HCT116 (cell line): ENCODE results near the gene FAM110D. TPM values are rescaled to one million over a fixed set of nuclear protein-coding genes. Genes with fewer than 3 reads are reported as not detected.

ENCODE experiments used
- ATAC-seq: fragments of 200-7000 bp; cut with Tn5 transposase; 2 replicates; pipeline ENCODE4 v1.9.1; 2020; ENCODE audit warnings: mild to moderate bottlenecking, moderate library complexity
- BruUV-seq: library from RNA; stranded (reverse); fragments of 400-500 nt; replicated peaks from 2 replicates; lab custom pipeline; 2021; lab: Mats Ljungman, UMichigan
- CTCF ChIA-PET: fragments of 300-600 bp; sonication (Branson Sonifier 250); formaldehyde crosslinking; loops from one replicate; lab custom pipeline; 2021; ENCODE audit warnings: antibody characterized with exemption; lab: Charles Lee
- POLR2A ChIA-PET: fragments of 300-600, 350-600 bp; sonication (Branson Sonifier 250); formaldehyde crosslinking; loops from one replicate; lab custom pipeline; 2021; ENCODE audit warnings: antibody characterized with exemption; lab: Charles Lee
- RAD21 ChIA-PET, 2 experiments: fragments of 300-600 bp; sonication (Branson Sonifier 250); formaldehyde crosslinking; loops; one replicate each; lab custom pipeline; 2023; ENCODE audit warnings: low total read pairs in 2 of 2; ENCODE audit not compliant: uncharacterized antibody in 2 of 2, unreplicated experiment in 2 of 2, low non-redundant PET in 1 of 2; lab: Charles Lee
- DNase-seq: peaks from one replicate; pipeline ENCODE4 v3.0.0-alpha.2; 2010; ENCODE audit warnings: low read depth, low spot score
- H2AFZ ChIP-seq: fragments of 200-600 bp; shearing (Covaris generic), sonication (generic); 2 replicates; pipeline ENCODE4 v1.6.1; 2017; ENCODE audit warnings: low read depth, mixed run types, mixed read lengths, antibody characterized with exemption, low read length; ENCODE audit not compliant: poor library complexity, severe bottlenecking
- H3K27ac ChIP-seq: 2 replicates; pipeline ENCODE4 v1.5.1; 2012; ENCODE audit warnings: low read depth, low read length
- H3K27me3 ChIP-seq: fragments of 200-600 bp; sonication (generic); 2 replicates; pipeline ENCODE4 v1.6.1; 2016; ENCODE audit warnings: mixed run types, low read length, mixed read lengths; ENCODE audit not compliant: insufficient read depth
- H3K36me3 ChIP-seq, 2 experiments: fragments of 200-500 bp in 1 of 2; fragments of 200-600 bp in 1 of 2; sonication (Bioruptor generic) in 1 of 2; sonication (generic) in 1 of 2; 2 replicates each; pipeline versions ENCODE4 v1.5.1 to v1.6.1; 2014 to 2016; ENCODE audit warnings: low read length in 2 of 2, inconsistent platforms in 1 of 2, mixed read lengths in 1 of 2, mixed run types in 1 of 2; ENCODE audit not compliant: insufficient read depth in 2 of 2, control insufficient read depth in 1 of 2
- H3K4me1 ChIP-seq, 2 experiments: fragments of 200-600 bp in 1 of 2; sonication (generic) in 1 of 2; 2 replicates each; pipeline versions ENCODE4 v1.5.1 to v1.6.1; 2012 to 2017; ENCODE audit warnings: low read length in 2 of 2, inconsistent platforms in 1 of 2, mild to moderate bottlenecking in 1 of 2, mixed read lengths in 1 of 2, mixed run types in 1 of 2, moderate library complexity in 1 of 2; ENCODE audit not compliant: insufficient read depth in 2 of 2, control insufficient read depth in 1 of 2
- H3K4me2 ChIP-seq: fragments of 200-600 bp; sonication (generic); 2 replicates; pipeline ENCODE4 v1.6.1; 2017; ENCODE audit warnings: mixed run types, low read length, mixed read lengths
- H3K4me3 ChIP-seq, 2 experiments: fragments of 200-600 bp in 1 of 2; sonication (generic) in 1 of 2; replicated peaks in 1 of 2; 2 replicates each; pipeline ENCODE4 v1.5.1; 2011 to 2016; ENCODE audit warnings: low read length in 2 of 2, control low read depth in 1 of 2, low read depth in 1 of 2, mild to moderate bottlenecking in 1 of 2, mixed read lengths in 1 of 2, mixed run types in 1 of 2
- H3K79me2 ChIP-seq: fragments of 200-600 bp; sonication (generic); 2 replicates; pipeline ENCODE4 v1.6.1; 2017; ENCODE audit warnings: mild to moderate bottlenecking, mixed run types, low read length, moderate library complexity, mixed read lengths; ENCODE audit not compliant: insufficient read depth
- H3K9ac ChIP-seq: fragments of 200-600 bp; sonication (generic); 2 replicates; pipeline ENCODE4 v1.6.1; 2016; ENCODE audit warnings: low read length, mixed read lengths
- H3K9me2 ChIP-seq: fragments of 200-600 bp; sonication (generic), shearing (Covaris generic); 2 replicates; pipeline ENCODE4 v1.6.1; 2017; ENCODE audit warnings: mixed run types, mild to moderate bottlenecking, moderate library complexity; ENCODE audit not compliant: insufficient read depth
- H3K9me3 ChIP-seq, 2 experiments: fragments of 200-500 bp in 1 of 2; fragments of 200-600 bp in 1 of 2; sonication (Bioruptor generic) in 1 of 2; sonication (generic) in 1 of 2; 2 replicates each; pipeline ENCODE4 v1.6.1; 2014 to 2017; ENCODE audit warnings: low read length in 2 of 2, mixed read lengths in 2 of 2, inconsistent platforms in 1 of 2, low read depth in 1 of 2, mild to moderate bottlenecking in 1 of 2, mixed run types in 1 of 2, moderate library complexity in 1 of 2; ENCODE audit not compliant: control insufficient read depth in 1 of 2, insufficient read depth in 1 of 2
- H4K20me1 ChIP-seq: fragments of 200-600 bp; sonication (generic), shearing (Covaris generic); 2 replicates; pipeline ENCODE4 v1.6.1; 2017; ENCODE audit warnings: mixed run types, mild to moderate bottlenecking, moderate library complexity; ENCODE audit not compliant: insufficient read depth
- ATF3 ChIP-seq: IDR thresholded peaks from 2 replicates; pipeline ENCODE4 v1.6.1; 2012
- CBX3 ChIP-seq: IDR thresholded peaks from 2 replicates; pipeline ENCODE4 v1.6.1; 2012; ENCODE audit warnings: low read depth
- CEBPB ChIP-seq: IDR thresholded peaks from 2 replicates; pipeline ENCODE4 v1.6.1; 2012; ENCODE audit warnings: low read depth
- ELF1 ChIP-seq: IDR thresholded peaks from 2 replicates; pipeline ENCODE4 v1.6.1; 2012; ENCODE audit warnings: low read depth, borderline replicate concordance
- EZH2 ChIP-seq: fragments of 200-600 bp; sonication (generic); IDR thresholded peaks from 2 replicates; pipeline ENCODE4 v1.6.1; 2017; ENCODE audit warnings: antibody characterized with exemption, mixed run types
- EZH2phosphoT487 ChIP-seq: fragments of 200-600 bp; IDR thresholded peaks from 2 replicates; pipeline ENCODE4 v1.6.1; 2018; ENCODE audit warnings: antibody characterized with exemption, borderline replicate concordance
- POLR2A ChIP-seq: IDR thresholded peaks from 2 replicates; pipeline ENCODE4 v1.7.0; 2011; ENCODE audit warnings: borderline replicate concordance; ENCODE audit not compliant: insufficient read depth, insufficient read length; ENCODE audit errors: extremely low read depth
- POLR2AphosphoS5 ChIP-seq: IDR thresholded peaks from 2 replicates; pipeline ENCODE4 v1.6.1; 2011; ENCODE audit warnings: mild to moderate bottlenecking, low read depth, low read length, moderate library complexity
- RAD21 ChIP-seq: IDR thresholded peaks from 2 replicates; pipeline ENCODE4 v1.6.1; 2012; ENCODE audit warnings: low read depth, mild to moderate bottlenecking
- SIN3A ChIP-seq: IDR thresholded peaks from 2 replicates; pipeline ENCODE4 v1.6.1; 2012; ENCODE audit warnings: low read depth
- SP1 ChIP-seq: IDR thresholded peaks from 2 replicates; pipeline ENCODE4 v1.6.1; 2012; ENCODE audit warnings: low read depth
- SRF ChIP-seq: IDR thresholded peaks from 2 replicates; pipeline ENCODE4 v1.6.1; 2012; ENCODE audit warnings: low read depth
- TCF7L2 ChIP-seq: IDR thresholded peaks from 2 replicates; pipeline ENCODE4 v1.7.0; 2011; ENCODE audit warnings: borderline replicate concordance, inconsistent platforms; ENCODE audit not compliant: insufficient read depth, insufficient read length; ENCODE audit errors: extremely low read depth
- YY1 ChIP-seq: IDR thresholded peaks from 2 replicates; pipeline ENCODE4 v1.6.1; 2011; ENCODE audit warnings: low read length, low read depth, moderate library complexity, mild to moderate bottlenecking; ENCODE audit not compliant: insufficient replicate concordance; ENCODE audit errors: extremely low read depth
- ZFX ChIP-seq: fragments of 450-650 bp; IDR thresholded peaks from 2 replicates; pipeline ENCODE4 v1.6.1; 2017
- ZNF274 ChIP-seq: fragments of 200-500 bp; sonication (Bioruptor generic); IDR thresholded peaks from 2 replicates; pipeline ENCODE4 v1.6.1; 2014; ENCODE audit warnings: mild to moderate bottlenecking, low read depth, low read length, inconsistent platforms
- intact Hi-C: fragments of 100-400 bp; cut with micrococcal nuclease; formaldehyde crosslinking; loops from 2 replicates; pipeline ENCODE4 v1.10.0; 2022
- total RNA-seq: library from RNA; stranded (reverse); gene quantifications from one replicate; pipeline ENCODE4 v1.2.1, GENCODE V29; 2021; ENCODE audit not compliant: unreplicated experiment
- TF ChIP-seq, protein P1 (sequence below), 3 experiments: fragments of 200-600 bp in 1 of 3; sonication (generic) in 1 of 3; IDR thresholded peaks in 2 of 3; conservative IDR thresholded peaks in 1 of 3; 2 replicates each; pipeline ENCODE4 v1.5.1; 2012 to 2017; ENCODE audit warnings: low read depth in 2 of 3, low read length in 2 of 3, antibody characterized with exemption in 1 of 3, borderline replicate concordance in 1 of 3, control low read depth in 1 of 3, mild to moderate bottlenecking in 1 of 3, mixed read lengths in 1 of 3, mixed run types in 1 of 3, moderate library complexity in 1 of 3; ENCODE audit not compliant: insufficient read depth in 1 of 3
- TF ChIP-seq, protein P2 (sequence below): IDR thresholded peaks from 2 replicates; pipeline ENCODE4 v1.6.1; 2011; ENCODE audit warnings: mild to moderate bottlenecking, low read length, moderate library complexity; ENCODE audit not compliant: insufficient replicate concordance; ENCODE audit errors: extremely low read depth

Gene FAM110D
- total RNA-seq, 1 experiment from 2014 or later, result 0.34 TPM

- H3K9me3 ChIP-seq, result no peaks in the 10 kb centered on the region
- no peak for DNase-seq
- no peaks in the 10 kb centered on the region for H3K36me3 ChIP-seq
- no peak overlapping the region for H3K9ac ChIP-seq
- H3K79me2 ChIP-seq, result no peaks in the 10 kb centered on the region
- H4K20me1 ChIP-seq, result no peaks in the 10 kb centered on the region
- intact Hi-C loops, result no loop called here
- RAD21 ChIA-PET, result no interaction called here
- POLR2A ChIA-PET, result no interaction called here
- no peak overlapping the region for H3K27ac ChIP-seq
- CTCF ChIA-PET, result no interaction called here
- no peak overlapping the region for H2AFZ ChIP-seq
- no peak overlapping the region for H3K4me2 ChIP-seq
- 0 out of 2 replicates have a peak, but pooled peaks have one; percentile 11 for ATAC-seq
- no TSS peak for BruUV-seq
- H3K4me1 ChIP-seq, result peaks cover 0 to 5% of the 10 kb centered on the region in 2 experiments; a peak in 1 of 4 replicates
- H3K27me3 ChIP-seq, result no peaks in the 10 kb centered on the region
- TF ChIP-seq SP1 (no peak), SRF (no peak), EZH2phosphoT487 (no peak), ZFX (no peak), YY1 (no peak), RAD21 (no peak), CEBPB (no peak)
- H3K4me3 ChIP-seq, result no peak overlapping the region
- 0 out of 2 replicates have a peak, but pooled peaks cover 3% of the 10 kb centered on the region for H3K9me2 ChIP-seq
These were observed 26.1 kb upstream of the FAM110D start for GRCh38 chr1:26132834-26133167.

DNA sequence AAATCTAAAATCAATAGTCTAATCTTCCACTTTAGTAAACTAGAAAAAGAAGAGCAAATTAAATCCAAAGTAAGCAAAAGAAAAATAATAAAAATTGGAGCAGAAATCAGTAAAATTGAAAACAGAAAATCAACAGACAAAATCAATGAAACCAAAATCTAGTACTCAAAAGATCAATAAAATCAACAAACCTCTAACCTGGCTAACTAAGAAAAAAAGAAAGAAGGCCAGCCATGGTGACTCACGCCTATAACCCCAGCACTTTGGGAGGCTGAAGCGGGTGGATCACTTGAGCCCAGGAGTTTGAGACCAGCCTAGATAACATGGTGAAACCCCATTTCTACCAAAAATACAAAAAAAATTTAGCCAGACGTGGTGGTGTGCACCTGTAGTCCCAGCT, 24.4 kb upstream of the FAM110D start:
- ChIA-PET RAD21 (no interaction called here), CTCF (no interaction called here), POLR2A (no interaction called here)
- no peak overlapping the region for H3K4me2 ChIP-seq
- H3K4me1 ChIP-seq, result peaks cover 0 to 8% of the 10 kb centered on the region in 2 experiments; a peak in 2 of 4 replicates
- no peaks in the 10 kb centered on the region for H3K36me3 ChIP-seq
- H3K9me3 ChIP-seq, result no peaks in the 10 kb centered on the region
- H3K4me3 ChIP-seq, result no peak overlapping the region
- no peak overlapping the region for H3K27ac ChIP-seq
- DNase-seq (no peak), ATAC-seq (no peak)
- no peak overlapping the region for H2AFZ ChIP-seq
- no peaks in the 10 kb centered on the region for H3K27me3 ChIP-seq
- 0 out of 2 replicates have a peak, but pooled peaks cover 3% of the 10 kb centered on the region for H3K9me2 ChIP-seq
- no peaks in the 10 kb centered on the region for H4K20me1 ChIP-seq
- no peak overlapping the region for H3K9ac ChIP-seq
- H3K79me2 ChIP-seq, result no peaks in the 10 kb centered on the region
- no TSS peak for BruUV-seq
- intact Hi-C loops, result no loop called here
- no peak for TF ChIP-seq EZH2phosphoT487
- TF ChIP-seq ZFX, result no peak
- TF ChIP-seq CEBPB, result no peak
- no peak for TF ChIP-seq ELF1
- no peak for TF ChIP-seq EZH2
- TF ChIP-seq, protein P1, sequence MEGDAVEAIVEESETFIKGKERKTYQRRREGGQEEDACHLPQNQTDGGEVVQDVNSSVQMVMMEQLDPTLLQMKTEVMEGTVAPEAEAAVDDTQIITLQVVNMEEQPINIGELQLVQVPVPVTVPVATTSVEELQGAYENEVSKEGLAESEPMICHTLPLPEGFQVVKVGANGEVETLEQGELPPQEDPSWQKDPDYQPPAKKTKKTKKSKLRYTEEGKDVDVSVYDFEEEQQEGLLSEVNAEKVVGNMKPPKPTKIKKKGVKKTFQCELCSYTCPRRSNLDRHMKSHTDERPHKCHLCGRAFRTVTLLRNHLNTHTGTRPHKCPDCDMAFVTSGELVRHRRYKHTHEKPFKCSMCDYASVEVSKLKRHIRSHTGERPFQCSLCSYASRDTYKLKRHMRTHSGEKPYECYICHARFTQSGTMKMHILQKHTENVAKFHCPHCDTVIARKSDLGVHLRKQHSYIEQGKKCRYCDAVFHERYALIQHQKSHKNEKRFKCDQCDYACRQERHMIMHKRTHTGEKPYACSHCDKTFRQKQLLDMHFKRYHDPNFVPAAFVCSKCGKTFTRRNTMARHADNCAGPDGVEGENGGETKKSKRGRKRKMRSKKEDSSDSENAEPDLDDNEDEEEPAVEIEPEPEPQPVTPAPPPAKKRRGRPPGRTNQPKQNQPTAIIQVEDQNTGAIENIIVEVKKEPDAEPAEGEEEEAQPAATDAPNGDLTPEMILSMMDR (IDR thresholded peaks at IDR 0.05 in 2 of 3, conservative IDR thresholded peaks at IDR 0.05 in 1 of 3; ENCODE audit: borderline replicate concordance in 1 of 3, insufficient read depth in 1 of 3, low read depth in 2 of 3, low read length in 2 of 3), result no peak
- no peak for TF ChIP-seq CBX3
- no peak for TF ChIP-seq ZNF274
- TF ChIP-seq POLR2A, result no peak
- no peak for TF ChIP-seq SIN3A
- TF ChIP-seq, protein P2, sequence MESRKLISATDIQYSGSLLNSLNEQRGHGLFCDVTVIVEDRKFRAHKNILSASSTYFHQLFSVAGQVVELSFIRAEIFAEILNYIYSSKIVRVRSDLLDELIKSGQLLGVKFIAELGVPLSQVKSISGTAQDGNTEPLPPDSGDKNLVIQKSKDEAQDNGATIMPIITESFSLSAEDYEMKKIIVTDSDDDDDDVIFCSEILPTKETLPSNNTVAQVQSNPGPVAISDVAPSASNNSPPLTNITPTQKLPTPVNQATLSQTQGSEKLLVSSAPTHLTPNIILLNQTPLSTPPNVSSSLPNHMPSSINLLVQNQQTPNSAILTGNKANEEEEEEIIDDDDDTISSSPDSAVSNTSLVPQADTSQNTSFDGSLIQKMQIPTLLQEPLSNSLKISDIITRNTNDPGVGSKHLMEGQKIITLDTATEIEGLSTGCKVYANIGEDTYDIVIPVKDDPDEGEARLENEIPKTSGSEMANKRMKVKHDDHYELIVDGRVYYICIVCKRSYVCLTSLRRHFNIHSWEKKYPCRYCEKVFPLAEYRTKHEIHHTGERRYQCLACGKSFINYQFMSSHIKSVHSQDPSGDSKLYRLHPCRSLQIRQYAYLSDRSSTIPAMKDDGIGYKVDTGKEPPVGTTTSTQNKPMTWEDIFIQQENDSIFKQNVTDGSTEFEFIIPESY, result no peak
- TF ChIP-seq YY1, result no peak
- no peak for TF ChIP-seq POLR2AphosphoS5
- TF ChIP-seq SP1, result no peak
- no peak for TF ChIP-seq ATF3
- no peak for TF ChIP-seq TCF7L2
